GM23338 (cell line): Measurements from ENCODE around the gene DHRS3.

Experiments used
- CREB1 ChIP-seq: fragments of 250-450 bp; sonication (Bioruptor Pico); IDR thresholded peaks from 2 replicates; pipeline ENCODE4 v1.5.0; 2020; ENCODE audit warnings: low read depth, mild to moderate bottlenecking, moderate library complexity
- EZH2 ChIP-seq: fragments of 200-600 bp; sonication (generic); IDR thresholded peaks from one replicate; pipeline ENCODE4 v1.8.0; 2017; ENCODE audit warnings: antibody characterized with exemption, mild to moderate bottlenecking, low read depth; ENCODE audit not compliant: unreplicated experiment
- EZH2phosphoT487 ChIP-seq: fragments of 200-600 bp; sonication (generic); IDR thresholded peaks from one replicate; pipeline ENCODE4 v1.8.1; 2018; ENCODE audit warnings: antibody characterized with exemption; ENCODE audit not compliant: unreplicated experiment
- POLR2AphosphoS5 ChIP-seq: IDR thresholded peaks from 2 replicates; pipeline ENCODE4 v1.6.1; 2016; ENCODE audit warnings: antibody characterized with exemption, low read depth
- ZNF331 ChIP-seq: fragments of 250-450 bp; sonication (Bioruptor Pico); IDR thresholded peaks from 2 replicates; pipeline ENCODE4 v1.5.0; 2020; ENCODE audit warnings: low read depth, mild to moderate bottlenecking, moderate library complexity
- TF ChIP-seq, protein P1 (sequence below), 2 experiments: fragments of 200-600 bp in 1 of 2; sonication (generic) in 1 of 2; conservative IDR thresholded peaks; 2 replicates each; pipeline versions ENCODE4 v1.5.1 to v1.6.1; 2016 to 2017; ENCODE audit warnings: antibody characterized with exemption in 2 of 2, low read depth in 2 of 2, mild to moderate bottlenecking in 2 of 2, moderate library complexity in 1 of 2
- TF ChIP-seq, protein P2 (sequence below): IDR thresholded peaks from one replicate; pipeline ENCODE4 v1.6.1; 2018; ENCODE audit warnings: antibody characterized with exemption; ENCODE audit not compliant: unreplicated experiment
- TF ChIP-seq, protein P3 (sequence below): IDR thresholded peaks from 2 replicates; pipeline ENCODE4 v1.6.1; 2016; ENCODE audit warnings: antibody characterized with exemption

GRCh38 chr1:12596007-12596821, 21.8 kb downstream of the DHRS3 start:
- no peak; the same call in 1 of the 2 replicates for TF ChIP-seq CREB1 (CRISPR knock-in tag)
- TF ChIP-seq, protein P1, sequence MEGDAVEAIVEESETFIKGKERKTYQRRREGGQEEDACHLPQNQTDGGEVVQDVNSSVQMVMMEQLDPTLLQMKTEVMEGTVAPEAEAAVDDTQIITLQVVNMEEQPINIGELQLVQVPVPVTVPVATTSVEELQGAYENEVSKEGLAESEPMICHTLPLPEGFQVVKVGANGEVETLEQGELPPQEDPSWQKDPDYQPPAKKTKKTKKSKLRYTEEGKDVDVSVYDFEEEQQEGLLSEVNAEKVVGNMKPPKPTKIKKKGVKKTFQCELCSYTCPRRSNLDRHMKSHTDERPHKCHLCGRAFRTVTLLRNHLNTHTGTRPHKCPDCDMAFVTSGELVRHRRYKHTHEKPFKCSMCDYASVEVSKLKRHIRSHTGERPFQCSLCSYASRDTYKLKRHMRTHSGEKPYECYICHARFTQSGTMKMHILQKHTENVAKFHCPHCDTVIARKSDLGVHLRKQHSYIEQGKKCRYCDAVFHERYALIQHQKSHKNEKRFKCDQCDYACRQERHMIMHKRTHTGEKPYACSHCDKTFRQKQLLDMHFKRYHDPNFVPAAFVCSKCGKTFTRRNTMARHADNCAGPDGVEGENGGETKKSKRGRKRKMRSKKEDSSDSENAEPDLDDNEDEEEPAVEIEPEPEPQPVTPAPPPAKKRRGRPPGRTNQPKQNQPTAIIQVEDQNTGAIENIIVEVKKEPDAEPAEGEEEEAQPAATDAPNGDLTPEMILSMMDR (conservative IDR thresholded peaks at IDR 0.05; ENCODE audit: low read depth in 2 of 2), result no peak
- peak; percentile 11; the same call in 1 of the 2 replicates for TF ChIP-seq POLR2AphosphoS5
- TF ChIP-seq ZNF331, result no peak
- TF ChIP-seq, protein P2, sequence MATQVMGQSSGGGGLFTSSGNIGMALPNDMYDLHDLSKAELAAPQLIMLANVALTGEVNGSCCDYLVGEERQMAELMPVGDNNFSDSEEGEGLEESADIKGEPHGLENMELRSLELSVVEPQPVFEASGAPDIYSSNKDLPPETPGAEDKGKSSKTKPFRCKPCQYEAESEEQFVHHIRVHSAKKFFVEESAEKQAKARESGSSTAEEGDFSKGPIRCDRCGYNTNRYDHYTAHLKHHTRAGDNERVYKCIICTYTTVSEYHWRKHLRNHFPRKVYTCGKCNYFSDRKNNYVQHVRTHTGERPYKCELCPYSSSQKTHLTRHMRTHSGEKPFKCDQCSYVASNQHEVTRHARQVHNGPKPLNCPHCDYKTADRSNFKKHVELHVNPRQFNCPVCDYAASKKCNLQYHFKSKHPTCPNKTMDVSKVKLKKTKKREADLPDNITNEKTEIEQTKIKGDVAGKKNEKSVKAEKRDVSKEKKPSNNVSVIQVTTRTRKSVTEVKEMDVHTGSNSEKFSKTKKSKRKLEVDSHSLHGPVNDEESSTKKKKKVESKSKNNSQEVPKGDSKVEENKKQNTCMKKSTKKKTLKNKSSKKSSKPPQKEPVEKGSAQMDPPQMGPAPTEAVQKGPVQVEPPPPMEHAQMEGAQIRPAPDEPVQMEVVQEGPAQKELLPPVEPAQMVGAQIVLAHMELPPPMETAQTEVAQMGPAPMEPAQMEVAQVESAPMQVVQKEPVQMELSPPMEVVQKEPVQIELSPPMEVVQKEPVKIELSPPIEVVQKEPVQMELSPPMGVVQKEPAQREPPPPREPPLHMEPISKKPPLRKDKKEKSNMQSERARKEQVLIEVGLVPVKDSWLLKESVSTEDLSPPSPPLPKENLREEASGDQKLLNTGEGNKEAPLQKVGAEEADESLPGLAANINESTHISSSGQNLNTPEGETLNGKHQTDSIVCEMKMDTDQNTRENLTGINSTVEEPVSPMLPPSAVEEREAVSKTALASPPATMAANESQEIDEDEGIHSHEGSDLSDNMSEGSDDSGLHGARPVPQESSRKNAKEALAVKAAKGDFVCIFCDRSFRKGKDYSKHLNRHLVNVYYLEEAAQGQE, result no peak
- TF ChIP-seq, protein P3, sequence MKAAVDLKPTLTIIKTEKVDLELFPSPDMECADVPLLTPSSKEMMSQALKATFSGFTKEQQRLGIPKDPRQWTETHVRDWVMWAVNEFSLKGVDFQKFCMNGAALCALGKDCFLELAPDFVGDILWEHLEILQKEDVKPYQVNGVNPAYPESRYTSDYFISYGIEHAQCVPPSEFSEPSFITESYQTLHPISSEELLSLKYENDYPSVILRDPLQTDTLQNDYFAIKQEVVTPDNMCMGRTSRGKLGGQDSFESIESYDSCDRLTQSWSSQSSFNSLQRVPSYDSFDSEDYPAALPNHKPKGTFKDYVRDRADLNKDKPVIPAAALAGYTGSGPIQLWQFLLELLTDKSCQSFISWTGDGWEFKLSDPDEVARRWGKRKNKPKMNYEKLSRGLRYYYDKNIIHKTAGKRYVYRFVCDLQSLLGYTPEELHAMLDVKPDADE, result no peak
- TF ChIP-seq EZH2phosphoT487, result no peak
- TF ChIP-seq EZH2, result no peak
